Calu3 (cell line): ENCODE results near the gene SRRM4. TPM values are rescaled to one million over a fixed set of nuclear protein-coding genes. Genes with fewer than 3 reads are reported as not detected.

Experiments
- BruUV-seq: library from RNA; stranded (reverse); fragments of 400-500 nt; replicated peaks from 2 replicates; lab custom pipeline; 2021; lab: Mats Ljungman, UMichigan
- CTCF ChIA-PET: fragments of 300-600 bp; sonication (Branson Sonifier 250); formaldehyde crosslinking; loops from one replicate; lab custom pipeline; 2022; ENCODE audit warnings: antibody characterized with exemption; lab: Charles Lee
- DNase-seq: peaks from one replicate; pipeline ENCODE4 v3.0.0; 2022
- H3K27ac Mint-ChIP-seq: one replicate; pipeline ENCODE4 v1.8.0; 2022; ENCODE audit warnings: mixed read lengths; ENCODE audit not compliant: unreplicated experiment
- H3K27me3 Mint-ChIP-seq: one replicate; pipeline ENCODE4 v1.8.0; 2022; ENCODE audit warnings: mixed read lengths; ENCODE audit not compliant: unreplicated experiment
- H3K36me3 Mint-ChIP-seq: one replicate; pipeline ENCODE4 v1.8.0; 2022; ENCODE audit warnings: mild to moderate bottlenecking, moderate library complexity, mixed read lengths; ENCODE audit not compliant: insufficient read depth, unreplicated experiment
- H3K4me1 Mint-ChIP-seq: one replicate; pipeline ENCODE4 v1.8.0; 2022; ENCODE audit warnings: mild to moderate bottlenecking, low read depth, mixed read lengths; ENCODE audit not compliant: unreplicated experiment
- H3K4me3 Mint-ChIP-seq: one replicate; pipeline ENCODE4 v1.8.0; 2022; ENCODE audit warnings: mild to moderate bottlenecking, low read depth, moderate library complexity, mixed read lengths; ENCODE audit not compliant: unreplicated experiment
- H3K9me3 Mint-ChIP-seq: one replicate; pipeline ENCODE4 v1.8.0; 2022; ENCODE audit warnings: low read depth, mixed read lengths; ENCODE audit not compliant: unreplicated experiment
- CTCF ChIP-seq: fragments of 200-600 bp; IDR thresholded peaks from one replicate; pipeline ENCODE4 v1.8.0; 2022; ENCODE audit warnings: antibody characterized with exemption; ENCODE audit not compliant: unreplicated experiment
- intact Hi-C: fragments of 100-400 bp; cut with micrococcal nuclease; formaldehyde crosslinking; loops from one replicate; pipeline ENCODE4 v1.10.0; 2022; ENCODE audit not compliant: unreplicated experiment
- total RNA-seq: library from RNA; stranded (reverse); gene quantifications from 2 replicates; pipeline ENCODE4 v1.2.3, GENCODE V29; 2022

SRRM4 gene
- total RNA-seq, 1 experiment from 2014 or later = not detected

- intact Hi-C loops = loop anchor here (5.0 kb wide), 2 partner anchors 119 to 429 kb away; no protein-coding TSS in a partner anchor
- BruUV-seq = no TSS peak
- Mint-ChIP-seq H3K4me3 (no peak overlapping the region), H3K27ac (no peak overlapping the region), H3K9me3 (no peaks in the 10 kb centered on the region), H3K4me1 (no peaks in the 10 kb centered on the region), H3K36me3 (no peaks in the 10 kb centered on the region), H3K27me3 (peaks cover 42% of the 10 kb centered on the region)
- CTCF ChIA-PET = interaction anchor here (0.7 kb wide), 2 partner anchors 66 to 480 kb away, joined by 3 read pairs; no protein-coding TSS in a partner anchor
- TF ChIP-seq CTCF = no peak
- no peak for DNase-seq
Observed at GRCh38 chr12:119118625-119119024, 137.3 kb downstream of the SRRM4 start.

- TF ChIP-seq CTCF = no peak
- no peak for DNase-seq
- Mint-ChIP-seq H3K4me1 (no peaks in the 10 kb centered on the region), H3K4me3 (no peak overlapping the region), H3K27me3 (peaks cover 42% of the 10 kb centered on the region), H3K9me3 (no peaks in the 10 kb centered on the region), H3K36me3 (no peaks in the 10 kb centered on the region), H3K27ac (no peak overlapping the region)
- BruUV-seq = no TSS peak
- CTCF ChIA-PET = interaction anchor here (0.7 kb wide), 1 partner anchor 26 kb away, joined by 5 read pairs; no protein-coding TSS in a partner anchor
- intact Hi-C loops = no loop called here
Observed at GRCh38 chr12:119122047-119122446, 140.7 kb downstream of the SRRM4 start.

GRCh38 chr12:119122751-119123150 is 141.4 kb downstream of the SRRM4 start:
- Mint-ChIP-seq H3K9me3 (no peaks in the 10 kb centered on the region), H3K27ac (no peak overlapping the region), H3K27me3 (peaks cover 42% of the 10 kb centered on the region), H3K4me3 (no peak overlapping the region), H3K4me1 (no peaks in the 10 kb centered on the region), H3K36me3 (no peaks in the 10 kb centered on the region)
- CTCF ChIA-PET = no interaction called here
- intact Hi-C loops = no loop called here
- no peak for TF ChIP-seq CTCF
- no TSS peak for BruUV-seq
- DNase-seq = no peak

GRCh38 chr12:119128527-119128926 is 147.2 kb downstream of the SRRM4 start:
- BruUV-seq = no TSS peak
- Mint-ChIP-seq H3K9me3 (no peaks in the 10 kb centered on the region), H3K27ac (no peak overlapping the region), H3K36me3 (no peaks in the 10 kb centered on the region), H3K27me3 (peaks cover 18% of the 10 kb centered on the region), H3K4me3 (no peak overlapping the region), H3K4me1 (no peaks in the 10 kb centered on the region)
- intact Hi-C loops = no loop called here
- CTCF ChIA-PET = no interaction called here
- no peak for TF ChIP-seq CTCF
- DNase-seq = no peak
